Right ventricle myocardium superior (tissue), 1 donor: ENCODE results near the gene VPS16. TPM values are rescaled to one million over a fixed set of nuclear protein-coding genes. Genes with fewer than 3 reads are reported as not detected.

Experiments
- ATAC-seq: fragments of 200-7000 bp; cut with Tn5 transposase; one replicate; pipeline ENCODE4 v1.9.1; 2020; ENCODE audit warnings: mild to moderate bottlenecking; ENCODE audit not compliant: poor library complexity
- DNase-seq: peaks from one replicate; pipeline ENCODE4 v3.0.0-alpha.2; 2020
- intact Hi-C: fragments of 100-400 bp; cut with DNase I; formaldehyde crosslinking; loops from one replicate; pipeline ENCODE4 v1.11.2; 2022
- long read RNA-seq: library from polyadenylated mRNA; unstranded; transcript quantifications from one replicate; pipeline ENCODE4 v2.0.0, GENCODE V29; 2021
- total RNA-seq: library from RNA; stranded (reverse); fragmentation: NEBNext Ultra II Directional; extraction: Animal tissue kit (Norgen Biotek cat#: 25700); gene quantifications from one replicate; pipeline ENCODE4 v1.2.1, GENCODE V29; 2021
- donor health status: DM: no; HTN: yes; CAD: no; lungs with severe emphysema.

VPS16 gene
- total RNA-seq = 17.1 TPM
- long read RNA-seq, transcript VPS16-202 (24 exons, 2,750 nt) = major isoform, 52 of 69 reads
- long read RNA-seq, partial matches to known transcripts = 4 of 69 reads
- long read RNA-seq, other reads (novel, unspliced or antisense) = 11 of 69 reads

- intact Hi-C loops = no loop called here
- DNase-seq (peak; percentile 93), ATAC-seq (peak; percentile 99)
These were observed at the start of gene VPS16, which contains the start of gene PCED1A for GRCh38 chr20:2840138-2840966. Gene VPS16 (plus strand): TSS chr20:2840745. CDS start chr20:2840775, 30 bp downstream. Gene PCED1A (minus strand): TSS chr20:2840655. CDS start chr20:2839912, 743 bp downstream.

DNA sequence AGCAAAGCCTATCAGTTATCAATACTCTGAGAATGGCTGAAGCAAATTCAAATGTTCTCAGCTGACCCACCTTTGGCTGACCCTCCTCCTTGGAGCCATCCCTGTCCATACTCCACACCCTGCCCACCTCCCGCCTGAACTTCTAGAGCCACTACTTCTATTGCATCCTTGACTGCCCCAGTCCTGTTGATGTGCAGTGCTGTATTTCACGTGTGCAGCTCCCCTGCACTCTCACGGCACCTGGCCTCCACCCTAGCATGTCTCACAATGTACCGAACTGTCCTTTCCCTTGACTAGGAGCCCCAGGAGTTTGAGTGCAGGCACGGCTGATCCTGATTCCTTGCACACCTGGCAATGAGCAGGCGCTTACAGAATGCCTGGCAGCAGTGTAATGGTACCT lies 47.1 kb upstream of the VPS16 start:
- intact Hi-C loops = no loop called here
- no peak for ATAC-seq

GRCh38 chr20:2794202-2794748 lies 46.3 kb upstream of the VPS16 start:
- no peak for ATAC-seq
- intact Hi-C loops = no loop called here
- no peak for DNase-seq

More for the DNA sequence above, 47.1 kb upstream of the VPS16 start:
- DNase-seq = no peak

GRCh38 chr20:2794866-2795447 lies 45.6 kb upstream of the VPS16 start:
- DNase-seq (no peak), ATAC-seq (no peak)
- intact Hi-C loops = no loop called here

DNA sequence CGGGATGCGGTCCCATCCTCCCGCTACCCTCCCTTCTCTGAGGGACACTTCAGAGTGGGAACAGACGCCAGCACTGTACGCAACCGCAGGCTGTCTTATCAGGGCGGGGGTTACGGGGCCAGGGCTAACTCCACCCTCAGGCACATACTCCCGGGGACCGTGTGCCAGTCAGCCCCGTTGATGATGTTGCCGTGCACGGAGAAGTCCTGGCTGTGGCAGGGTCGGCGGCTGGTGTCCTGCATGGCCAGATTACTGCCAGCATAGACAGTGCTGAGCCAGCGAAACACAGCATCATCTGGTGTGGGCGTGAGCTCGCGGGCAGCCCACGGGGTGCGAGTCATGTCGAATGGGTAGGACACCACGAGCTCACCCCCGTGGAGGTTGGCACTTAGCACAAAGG lies 45.1 kb upstream of the VPS16 start:
- ATAC-seq (no peak), DNase-seq (no peak)
- intact Hi-C loops = no loop called here

- DNase-seq = no peak
- no peak for ATAC-seq
- intact Hi-C loops = no loop called here
These were observed 44.4 kb upstream of the VPS16 start for GRCh38 chr20:2796011-2796660.

DNA sequence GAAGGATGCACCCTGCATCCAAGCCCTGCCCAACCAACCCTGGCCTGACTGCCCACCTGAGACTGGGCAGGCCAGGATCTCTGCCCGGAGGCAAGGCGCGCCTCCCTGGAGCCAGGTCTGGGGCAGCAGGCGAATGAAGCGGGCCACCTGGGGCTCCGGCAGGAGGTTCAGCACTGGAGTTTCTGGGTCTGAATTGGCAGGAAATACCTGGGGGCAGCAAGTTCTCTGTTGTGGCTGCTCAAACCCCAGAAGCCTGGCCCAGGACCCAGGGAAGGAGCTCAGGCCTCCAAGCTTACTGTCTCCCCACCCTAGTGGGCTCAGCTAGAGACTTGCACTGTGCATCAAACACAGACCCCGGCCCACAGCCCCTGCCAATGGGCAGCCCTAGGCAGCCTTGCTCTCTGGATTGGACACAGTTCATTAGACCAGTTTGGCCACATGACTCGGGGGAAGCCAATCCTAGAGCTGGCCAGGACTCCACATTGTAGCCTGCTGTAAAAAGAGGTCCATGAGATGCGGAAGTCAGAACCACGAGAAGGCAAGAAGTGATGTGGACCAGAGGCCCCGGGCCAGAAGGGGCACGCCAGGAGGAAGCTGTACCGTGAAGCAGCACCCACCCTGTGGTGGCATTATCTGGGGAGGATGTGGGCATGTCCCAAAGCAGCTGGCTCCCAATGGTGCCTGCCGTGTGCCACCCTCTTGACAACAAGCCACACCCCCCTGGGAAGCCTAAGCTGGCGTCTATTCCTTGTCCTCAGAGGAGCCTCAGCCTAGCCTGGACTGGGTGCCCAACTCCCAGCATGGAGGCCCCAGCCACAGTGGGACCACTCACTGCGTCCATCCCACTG lies 43.2 kb upstream of the VPS16 start:
- intact Hi-C loops = no loop called here
- DNase-seq = no peak
- ATAC-seq = no peak

GRCh38 chr20:2798095-2798805 lies 42.3 kb upstream of the VPS16 start:
- DNase-seq (no peak), ATAC-seq (no peak)
- intact Hi-C loops = no loop called here

DNA sequence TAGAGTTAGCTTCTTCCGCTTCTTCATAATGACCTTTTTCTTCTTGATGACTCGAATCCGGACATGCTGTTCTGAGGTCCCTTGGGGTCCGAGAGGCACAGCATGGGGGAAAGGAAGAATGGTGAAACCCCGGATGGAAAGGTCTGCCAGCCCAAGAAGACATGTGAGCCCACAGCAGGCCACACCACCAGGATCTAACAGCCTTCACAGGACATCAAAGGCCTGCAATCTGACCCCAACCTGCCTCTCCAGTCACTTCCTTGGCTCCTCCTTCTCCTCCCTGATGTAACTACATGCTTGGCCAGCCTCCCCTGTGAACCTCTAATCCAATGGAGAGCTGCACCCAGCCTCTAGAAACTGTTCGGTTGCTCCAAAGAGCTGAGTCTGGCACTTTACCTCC lies 41.7 kb upstream of the VPS16 start:
- intact Hi-C loops = no loop called here
- ATAC-seq = no peak
- no peak for DNase-seq

DNA sequence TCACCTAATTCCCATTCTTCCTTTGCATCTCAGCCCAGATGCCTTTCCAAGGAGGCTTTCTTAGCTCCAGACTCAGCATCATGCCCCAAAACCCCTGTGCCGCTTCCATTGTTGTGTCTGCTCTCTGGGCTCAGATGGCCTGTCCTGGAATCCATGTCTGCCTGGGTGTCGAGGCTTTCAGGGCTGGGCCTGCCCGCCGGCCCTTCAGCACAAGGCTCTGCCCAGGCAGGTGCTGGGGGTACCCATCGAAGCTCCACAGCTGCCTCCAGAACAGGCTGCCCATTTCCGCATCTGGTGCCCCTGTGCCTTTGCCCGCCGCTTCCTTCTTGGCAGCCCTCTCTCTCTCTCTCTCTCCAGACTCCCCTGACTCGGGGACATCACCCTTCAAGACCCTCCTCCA lies 41.3 kb upstream of the VPS16 start:
- ATAC-seq (no peak), DNase-seq (no peak)
- intact Hi-C loops = no loop called here

- peak; percentile 56 for DNase-seq
- ATAC-seq = no peak
- intact Hi-C loops = no loop called here
These were observed 40.6 kb upstream of the VPS16 start for GRCh38 chr20:2799688-2800520.

DNA sequence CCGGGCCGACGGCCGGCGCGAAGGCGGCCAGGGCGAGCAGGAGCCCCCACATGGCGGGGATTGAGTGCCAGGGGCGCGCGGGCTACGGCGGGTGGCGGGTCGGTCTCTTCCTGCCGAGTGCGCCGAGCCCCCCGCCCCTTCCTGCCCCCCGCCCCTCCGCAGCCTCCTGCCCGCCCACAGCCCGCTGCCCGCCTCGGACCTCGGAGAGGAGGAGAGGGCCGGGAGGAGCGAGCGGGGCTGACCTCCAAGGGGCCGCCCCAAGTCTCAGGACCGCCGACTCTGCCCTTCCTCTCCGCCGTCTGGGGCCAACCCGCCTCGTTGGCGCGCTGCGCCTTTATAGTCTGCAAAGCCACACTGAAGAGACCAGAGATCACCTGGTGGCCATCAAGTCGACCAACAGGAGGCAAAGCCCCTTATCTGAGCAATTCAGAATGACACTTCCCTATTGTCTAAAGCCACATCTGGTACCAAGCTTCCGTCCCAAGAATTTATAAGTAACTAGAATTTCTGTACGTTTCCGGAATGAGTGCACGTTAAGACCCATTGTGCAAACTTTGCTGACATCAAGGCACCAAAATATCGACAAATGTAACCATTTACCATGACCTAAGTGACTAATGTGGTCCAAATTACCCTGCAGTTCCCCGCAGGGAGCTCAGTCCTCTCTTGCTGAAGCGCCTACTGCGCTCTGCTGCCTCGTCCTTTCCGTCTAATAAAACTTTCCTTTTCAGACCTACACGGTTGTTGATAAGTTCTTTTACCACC lies 39.8 kb upstream of the VPS16 start, which contains the start of gene CPXM1:
Gene CPXM1, minus strand, starts transcription at position 107 of the 765 bp plus-strand sequence. Its CDS starts 55 bp downstream, at position 52.
- intact Hi-C loops = no loop called here
- no peak for ATAC-seq
- DNase-seq = no peak

- intact Hi-C loops = no loop called here
- DNase-seq (no peak), ATAC-seq (no peak)
These were observed 39.2 kb upstream of the VPS16 start for GRCh38 chr20:2801286-2801728.

DNA sequence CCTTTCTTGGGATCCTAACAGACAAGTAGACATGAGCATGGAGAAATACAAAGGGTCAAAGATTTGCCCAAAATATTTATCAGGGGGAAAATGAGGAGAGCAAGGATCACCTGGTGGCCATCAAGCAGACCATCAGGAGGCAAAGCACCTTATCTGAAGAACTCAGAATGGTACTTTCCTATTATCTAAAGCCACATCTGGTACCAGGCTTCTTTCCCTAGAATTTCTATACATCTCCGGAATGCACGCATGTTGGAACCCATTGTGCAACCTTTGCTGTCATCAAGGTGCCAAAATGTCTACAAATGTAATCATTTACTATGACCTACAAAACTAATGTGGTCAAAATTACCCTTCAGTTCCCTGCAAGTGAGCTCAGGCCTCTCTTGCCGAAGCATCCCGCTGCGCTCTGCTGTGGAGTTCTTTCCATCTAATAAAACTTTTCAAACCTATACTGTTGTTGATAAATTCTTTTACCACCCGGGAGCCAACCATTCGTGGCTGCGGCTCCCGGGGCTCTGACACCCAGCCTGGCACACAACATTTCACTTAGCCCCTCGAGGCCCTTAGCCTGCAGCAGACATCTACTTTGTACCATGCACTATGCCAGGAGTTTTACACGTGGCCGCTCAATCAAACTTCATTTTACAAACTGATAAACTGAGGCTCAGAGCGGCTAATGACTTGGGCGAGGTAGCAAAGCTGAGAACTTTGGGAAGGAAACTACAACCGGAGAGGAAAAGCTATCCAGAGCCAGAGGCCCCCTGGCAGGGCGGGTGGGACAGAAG lies 36.3 kb upstream of the VPS16 start:
- intact Hi-C loops = no loop called here
- ATAC-seq = no peak
- no peak for DNase-seq
